HG03342 (cell line): ENCODE data around the gene MRPS24.

Experiments
- ATAC-seq: cut with Tn5 transposase; IDR thresholded peaks from one replicate; pipeline ENCODE4 v1.9.1; 2021; ENCODE audit warnings: mild to moderate bottlenecking, moderate library complexity; ENCODE audit not compliant: unreplicated experiment

MRPS24 gene

DNA sequence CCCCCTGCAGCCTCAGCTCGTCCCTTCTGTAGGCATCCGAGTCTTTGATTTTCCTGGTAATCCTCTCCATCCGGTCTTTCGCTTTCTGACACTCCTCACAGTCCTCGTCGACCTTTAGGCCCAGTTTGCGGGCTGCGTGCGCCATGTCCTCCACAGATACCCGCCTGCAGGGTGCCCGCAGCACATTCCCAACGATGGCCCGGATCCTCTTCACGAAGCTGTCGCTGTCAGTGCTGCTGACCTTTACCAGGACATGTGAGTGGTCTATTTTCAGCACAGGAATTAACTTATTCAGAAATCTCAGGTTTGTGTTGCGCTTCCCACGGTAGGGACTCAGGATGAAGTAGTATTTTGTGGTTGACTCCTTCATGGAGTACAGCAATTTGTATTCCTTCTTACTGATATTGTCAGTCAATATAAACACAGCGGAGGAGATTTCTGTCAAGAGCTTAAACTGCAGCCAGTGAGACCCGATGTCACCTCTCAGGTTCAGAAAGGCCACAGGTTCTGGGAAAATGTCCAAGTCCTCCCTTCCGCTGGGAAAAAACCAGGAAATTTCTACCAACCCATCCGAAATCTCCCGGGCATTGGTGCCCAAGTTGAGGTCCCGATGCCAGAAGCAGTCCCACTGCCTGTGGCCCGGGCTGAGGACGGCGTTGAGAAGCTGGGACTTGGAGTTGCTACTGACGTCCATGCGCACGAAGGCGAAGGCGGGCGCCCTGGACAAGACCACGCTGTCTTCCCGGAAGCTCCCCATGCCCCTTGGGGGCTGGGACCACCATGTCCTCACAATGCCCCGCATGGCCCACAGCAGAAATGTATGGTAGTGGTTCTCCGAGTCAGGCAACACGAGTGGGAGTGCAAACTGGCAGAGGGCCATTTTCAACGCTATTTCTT, 8.9 kb upstream of the MRPS24 start:
- ATAC-seq: no peak

- no peak for ATAC-seq
Observed at GRCh38 chr7:43876976-43877745, 7.8 kb upstream of the MRPS24 start.

DNA sequence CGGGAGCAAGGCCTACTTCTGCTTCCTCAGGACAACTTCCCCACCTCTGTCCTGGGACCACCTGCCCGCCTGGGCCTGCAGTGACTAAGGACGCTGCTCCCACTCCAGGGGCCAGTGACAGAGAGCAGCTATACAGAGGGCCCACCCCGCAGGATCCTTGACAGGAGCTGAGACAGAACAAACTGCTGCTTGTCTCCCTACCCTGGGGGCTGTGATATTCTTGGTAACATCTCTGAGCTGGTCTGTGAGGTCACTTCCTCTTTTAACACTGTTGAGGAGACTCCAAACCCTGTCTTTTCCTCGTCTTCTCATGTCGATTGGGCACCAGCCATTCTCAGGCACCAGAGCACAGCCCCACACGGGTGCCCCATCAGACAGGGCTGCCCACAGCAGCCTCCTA, 6.9 kb upstream of the MRPS24 start:
- no peak for ATAC-seq

DNA sequence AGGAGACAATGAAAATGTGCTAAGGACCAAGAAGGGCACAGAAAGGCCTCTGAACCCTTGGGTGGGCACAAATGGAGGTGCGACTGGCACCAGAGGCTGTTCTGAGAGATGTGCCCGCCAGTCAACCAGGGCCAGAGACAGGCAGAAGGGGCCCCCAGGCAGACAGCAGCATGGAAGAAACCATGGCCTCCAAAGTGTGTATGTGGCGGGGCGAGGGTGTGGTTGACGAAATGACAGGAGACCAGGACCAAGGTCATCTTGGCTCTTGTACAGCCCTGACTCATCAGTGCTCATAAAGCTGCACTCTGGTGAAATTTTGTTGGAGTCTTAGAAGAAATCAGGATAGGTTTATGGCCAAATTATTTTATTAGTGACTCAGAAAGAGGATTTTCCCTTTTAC, 4.0 kb upstream of the MRPS24 start:
- no peak for ATAC-seq

GRCh38 chr7:43872406-43873110, 3.2 kb upstream of the MRPS24 start:
- ATAC-seq: no peak

DNA sequence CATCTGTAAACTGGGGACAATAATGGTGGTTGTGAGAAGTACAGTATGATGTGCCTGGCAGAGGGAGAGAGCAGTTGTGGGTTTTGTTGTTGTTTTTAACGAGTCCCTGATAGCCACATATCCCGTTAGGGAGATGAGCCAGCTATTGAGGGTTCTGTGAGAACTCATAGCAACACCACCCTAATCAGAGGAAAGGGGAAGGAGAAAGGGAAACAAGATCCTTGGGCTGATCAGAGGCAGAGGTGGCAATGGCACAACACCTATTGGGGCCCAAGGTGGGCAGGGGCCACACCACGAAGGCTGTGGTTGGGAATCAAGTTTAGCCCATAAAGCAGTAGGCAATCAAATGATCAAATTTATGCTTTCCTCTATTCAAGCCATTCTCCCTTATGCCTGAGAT, 1.7 kb upstream of the MRPS24 start:
- no peak for ATAC-seq

- no peak for ATAC-seq
Observed at GRCh38 chr7:43870316-43870715, 999 bp upstream of the MRPS24 start.

GRCh38 chr7:43869867-43870240, 537 bp upstream of the MRPS24 start:
- ATAC-seq: peak; percentile 7

DNA sequence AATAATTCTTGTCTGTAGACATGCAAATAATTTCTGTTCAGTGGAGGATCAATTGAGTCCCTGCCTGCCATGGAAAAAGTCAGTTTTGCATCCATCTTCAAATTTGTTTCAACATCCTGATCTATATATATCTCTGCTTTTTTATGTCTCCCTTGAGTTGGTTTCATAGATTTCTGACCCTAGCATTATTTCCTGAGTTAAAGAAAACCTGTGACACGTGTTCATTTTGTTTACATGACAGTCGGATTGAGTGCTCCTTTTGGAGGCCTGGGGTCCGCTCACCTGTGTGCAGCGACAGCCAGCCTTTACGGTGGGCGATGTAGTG, 674 bp downstream of the MRPS24 start:
- ATAC-seq: no peak

DNA sequence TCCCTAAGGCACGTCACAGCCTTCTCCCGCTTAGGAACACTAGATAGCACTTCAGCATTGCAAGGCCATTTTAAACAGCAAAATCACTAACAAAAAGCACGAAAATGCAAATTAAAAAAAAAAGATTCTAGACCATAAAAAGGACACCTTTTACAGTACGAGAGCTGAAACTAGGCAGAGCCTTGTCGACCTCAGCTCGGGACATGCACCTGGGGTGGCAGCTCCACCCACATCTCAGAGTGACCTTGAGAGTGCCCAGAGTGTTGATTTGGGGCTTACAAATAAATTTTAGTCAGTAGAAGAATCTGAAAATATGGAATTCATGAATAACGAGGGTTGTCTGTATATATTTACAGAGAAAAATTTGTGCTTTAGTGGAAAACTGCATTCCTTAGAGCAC, 1.1 kb downstream of the MRPS24 start:
- ATAC-seq: no peak

- ATAC-seq: no peak
Observed at GRCh38 chr7:43865277-43865676, 4.0 kb downstream of the MRPS24 start.

DNA sequence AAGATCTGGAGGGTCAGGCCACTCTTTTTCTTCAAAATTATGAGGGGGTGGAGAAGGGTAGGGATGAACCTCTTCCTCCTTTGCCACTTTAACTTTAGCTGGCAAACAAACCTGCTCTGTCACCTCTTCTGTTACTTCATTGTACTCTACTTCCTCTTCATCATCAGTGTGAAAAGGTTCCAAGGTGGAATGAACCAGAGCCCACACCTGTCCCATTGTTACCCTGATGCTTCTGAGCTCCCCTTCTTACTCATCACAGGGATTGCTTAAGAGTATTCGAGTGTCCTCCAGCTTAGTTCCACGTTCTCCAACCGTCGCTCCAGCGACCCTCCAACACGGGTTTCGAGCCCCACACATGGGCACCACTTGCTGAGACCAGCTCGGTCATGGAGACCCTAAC, 5.2 kb downstream of the MRPS24 start:
- ATAC-seq: no peak

GRCh38 chr7:43856996-43857395, 12.3 kb downstream of the MRPS24 start:
- no peak for ATAC-seq

DNA sequence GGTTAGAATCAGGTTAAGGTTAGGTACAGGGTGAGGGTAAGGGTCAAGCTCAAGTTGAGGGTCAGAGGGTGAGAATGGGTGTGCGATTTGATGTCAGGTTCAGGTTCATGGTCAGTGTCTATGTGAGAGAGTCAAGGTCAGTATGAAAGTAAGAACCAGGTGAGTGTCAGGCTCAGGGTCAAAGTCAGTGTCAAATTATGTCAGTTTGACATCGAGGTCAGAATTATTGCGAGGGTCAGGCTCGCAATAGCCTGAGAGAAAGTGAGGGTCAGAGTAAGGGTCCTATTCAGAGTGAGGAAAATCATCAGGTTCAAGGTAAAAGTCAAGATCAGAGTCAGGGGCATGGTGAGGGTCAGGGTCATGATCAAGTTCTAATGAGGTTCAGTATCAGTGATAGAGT, 13.0 kb downstream of the MRPS24 start:
- no peak for ATAC-seq

DNA sequence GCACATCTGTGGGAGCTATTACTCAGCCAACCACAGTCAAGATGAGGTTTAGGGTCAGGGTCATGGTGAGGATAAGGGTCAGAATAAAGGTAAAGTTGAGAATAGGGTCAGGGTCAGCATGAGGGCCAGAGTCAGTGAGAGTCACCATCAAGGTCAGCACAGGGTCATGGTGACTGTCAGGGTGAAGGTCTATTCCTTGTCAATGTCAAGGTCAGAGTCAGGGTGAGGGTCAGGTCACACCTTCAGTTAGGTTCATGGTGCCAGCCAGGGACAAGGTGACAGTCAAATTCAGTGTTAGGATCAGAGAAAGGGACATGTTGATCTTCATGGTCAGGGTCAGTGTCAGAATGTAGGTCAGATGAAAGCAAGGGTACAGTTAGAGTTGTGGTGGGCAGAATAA, 14.1 kb downstream of the MRPS24 start:
- ATAC-seq: no peak

- no peak for ATAC-seq
Observed at GRCh38 chr7:43851805-43852204, 17.5 kb downstream of the MRPS24 start.

GRCh38 chr7:43850348-43851116, 18.8 kb downstream of the MRPS24 start:
- no peak for ATAC-seq

DNA sequence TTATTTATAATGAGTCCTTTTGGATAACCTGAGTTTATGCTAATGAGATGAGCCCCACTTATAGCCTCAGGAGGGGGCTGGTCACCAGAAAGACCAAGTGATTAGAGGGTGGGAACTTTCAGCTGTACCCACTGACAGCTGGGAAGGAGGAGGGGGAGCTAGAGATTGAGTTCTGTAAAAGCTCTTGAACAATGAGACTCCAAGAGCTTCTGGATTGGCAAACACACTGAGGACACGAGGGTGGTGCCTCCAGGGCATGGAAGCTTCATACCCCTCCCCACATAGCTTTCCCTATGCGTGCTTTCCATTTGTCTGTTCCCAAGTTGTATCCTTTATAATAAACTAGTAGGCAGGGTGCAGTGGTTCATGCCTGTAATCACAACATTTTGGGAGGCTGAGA, 20.3 kb downstream of the MRPS24 start:
- no peak for ATAC-seq

DNA sequence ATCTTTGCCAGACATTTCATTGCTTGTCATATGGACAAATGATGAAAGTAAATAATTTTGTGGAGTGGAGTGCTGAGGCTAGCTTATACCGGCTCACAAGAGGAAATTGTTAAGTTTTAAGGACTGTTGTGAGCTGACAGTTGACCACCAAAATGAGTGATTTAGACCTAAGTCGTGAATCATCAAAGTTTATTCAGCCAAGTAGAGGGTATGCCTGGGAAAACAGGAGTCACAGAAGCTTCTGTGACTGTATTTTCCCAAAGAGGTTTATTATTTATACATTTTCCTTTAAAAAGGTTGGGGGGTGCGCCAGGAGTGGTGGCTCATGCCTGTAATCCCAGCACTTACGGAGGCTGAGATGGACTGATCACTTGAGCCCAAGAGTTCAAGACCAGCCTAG, 21.8 kb downstream of the MRPS24 start:
- ATAC-seq: no peak

DNA sequence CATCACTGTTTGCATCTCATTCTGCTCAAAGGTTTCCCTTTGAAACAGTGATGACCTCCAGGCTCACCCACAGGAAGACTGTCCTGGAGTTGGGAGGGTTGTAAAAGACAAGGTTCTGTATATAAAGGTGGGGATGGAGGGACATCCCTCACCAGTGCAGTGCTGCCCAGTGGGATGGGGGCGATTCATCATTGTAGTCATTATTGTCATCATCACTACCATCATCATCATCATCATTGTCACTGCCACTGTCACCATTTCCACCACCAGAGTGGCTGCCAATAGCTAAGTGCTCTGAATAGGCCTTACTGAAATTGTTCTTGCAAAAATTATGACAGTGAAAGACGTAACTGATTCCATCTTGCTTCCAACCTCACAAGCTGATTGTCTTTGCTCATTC, 24.7 kb downstream of the MRPS24 start:
- no peak for ATAC-seq

GRCh38 chr7:43844257-43844656, 25.1 kb downstream of the MRPS24 start:
- ATAC-seq: no peak
